GM06990 (cell line): ENCODE results near the gene ANKS1A.

Experiments used
- DNase-seq: peaks from one replicate; pipeline ENCODE4 v3.0.0-alpha.2; 2011; ENCODE audit not compliant: insufficient read length; ENCODE audit errors: extremely low read depth
- H3K27me3 ChIP-seq: replicated peaks from 2 replicates; pipeline ENCODE4 v1.6.0; 2011; ENCODE audit warnings: low read length; ENCODE audit not compliant: control insufficient read depth, insufficient read depth
- H3K36me3 ChIP-seq: 2 replicates; pipeline ENCODE4 v1.5.1; 2011; ENCODE audit warnings: low read length; ENCODE audit not compliant: control insufficient read depth, insufficient read depth
- H3K4me3 ChIP-seq: replicated peaks from 2 replicates; pipeline ENCODE4 v1.5.1; 2011; ENCODE audit warnings: low read depth, mild to moderate bottlenecking, control low read depth, low read length
- TF ChIP-seq, protein P1 (sequence below): IDR thresholded peaks from 2 replicates; pipeline ENCODE4 v1.5.1; 2011; ENCODE audit warnings: low read length, control low read depth, mild to moderate bottlenecking, inconsistent platforms; ENCODE audit not compliant: insufficient read depth, poor library complexity, severe bottlenecking

Gene ANKS1A

DNA sequence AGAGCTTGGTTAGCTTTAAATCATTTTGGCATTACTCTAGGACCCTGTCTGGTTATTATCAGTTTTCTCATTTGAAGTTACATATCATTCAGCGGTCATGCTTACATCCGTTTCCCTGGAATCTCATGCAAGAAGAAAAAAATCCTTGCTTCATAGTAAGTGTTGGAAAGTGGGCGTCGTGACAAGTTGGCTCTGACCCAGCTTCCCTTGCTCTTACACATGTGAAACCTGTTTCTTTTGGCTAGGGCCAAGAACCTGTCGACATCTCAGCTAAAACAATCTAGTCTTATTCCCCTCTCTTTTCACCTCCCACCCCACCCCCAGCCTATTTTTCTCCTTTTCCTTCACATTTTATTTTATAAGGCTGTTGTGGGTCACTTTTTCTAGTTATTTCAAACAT is 45.5 kb downstream of the ANKS1A start:
- no peaks in the 10 kb centered on the region for H3K27me3 ChIP-seq
- DNase-seq = no peak
- H3K36me3 ChIP-seq = no peaks in the 10 kb centered on the region
- H3K4me3 ChIP-seq = no peak overlapping the region
- TF ChIP-seq, protein P1, sequence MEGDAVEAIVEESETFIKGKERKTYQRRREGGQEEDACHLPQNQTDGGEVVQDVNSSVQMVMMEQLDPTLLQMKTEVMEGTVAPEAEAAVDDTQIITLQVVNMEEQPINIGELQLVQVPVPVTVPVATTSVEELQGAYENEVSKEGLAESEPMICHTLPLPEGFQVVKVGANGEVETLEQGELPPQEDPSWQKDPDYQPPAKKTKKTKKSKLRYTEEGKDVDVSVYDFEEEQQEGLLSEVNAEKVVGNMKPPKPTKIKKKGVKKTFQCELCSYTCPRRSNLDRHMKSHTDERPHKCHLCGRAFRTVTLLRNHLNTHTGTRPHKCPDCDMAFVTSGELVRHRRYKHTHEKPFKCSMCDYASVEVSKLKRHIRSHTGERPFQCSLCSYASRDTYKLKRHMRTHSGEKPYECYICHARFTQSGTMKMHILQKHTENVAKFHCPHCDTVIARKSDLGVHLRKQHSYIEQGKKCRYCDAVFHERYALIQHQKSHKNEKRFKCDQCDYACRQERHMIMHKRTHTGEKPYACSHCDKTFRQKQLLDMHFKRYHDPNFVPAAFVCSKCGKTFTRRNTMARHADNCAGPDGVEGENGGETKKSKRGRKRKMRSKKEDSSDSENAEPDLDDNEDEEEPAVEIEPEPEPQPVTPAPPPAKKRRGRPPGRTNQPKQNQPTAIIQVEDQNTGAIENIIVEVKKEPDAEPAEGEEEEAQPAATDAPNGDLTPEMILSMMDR = no peak

DNA sequence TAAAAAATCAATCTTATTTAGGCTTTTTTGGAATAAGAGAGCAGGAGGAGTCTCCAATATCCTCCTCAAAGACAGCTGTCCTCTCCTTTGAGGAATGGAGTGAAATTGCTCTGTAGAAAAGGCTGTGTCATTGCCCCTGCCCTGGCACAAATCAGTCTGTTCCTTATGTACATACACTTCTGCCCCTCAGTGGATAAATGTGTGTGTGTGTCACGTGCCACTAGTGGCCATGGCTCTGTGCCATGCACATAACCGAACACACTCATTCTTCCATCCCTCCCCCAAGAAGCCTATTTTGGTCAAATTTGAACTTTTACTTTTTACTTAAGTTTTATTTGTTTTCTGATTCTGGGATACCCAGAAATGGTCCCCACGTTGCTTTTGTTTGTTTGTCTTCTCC is 49.2 kb downstream of the ANKS1A start:
- no peak for DNase-seq
- Histone ChIP-seq H3K27me3 (no peaks in the 10 kb centered on the region), H3K4me3 (no peak overlapping the region), H3K36me3 (no peaks in the 10 kb centered on the region)
- TF ChIP-seq, protein P1 = no peak

DNA sequence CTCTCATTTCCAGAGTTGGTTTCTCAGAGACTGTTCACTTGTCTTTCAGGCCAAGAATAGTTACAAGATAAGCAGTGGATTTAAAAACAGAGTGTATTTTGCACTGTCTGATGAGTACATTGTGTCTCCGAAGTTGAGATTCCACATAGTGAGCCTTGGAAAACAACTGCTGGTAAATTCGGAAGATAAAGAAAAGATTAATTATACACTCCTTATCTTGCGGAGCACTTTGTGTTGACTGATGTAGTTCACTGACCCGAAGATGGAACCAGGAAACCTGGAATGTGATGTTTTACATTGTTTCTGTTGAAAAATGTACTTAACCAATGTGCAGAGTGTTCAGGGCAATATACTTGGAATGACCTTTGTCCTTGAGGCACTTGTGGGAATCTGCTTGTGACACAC is 51.0 kb downstream of the ANKS1A start:
- Histone ChIP-seq H3K27me3 (no peaks in the 10 kb centered on the region), H3K4me3 (no peak overlapping the region), H3K36me3 (no peaks in the 10 kb centered on the region)
- DNase-seq = no peak
- TF ChIP-seq, protein P1 = no peak

DNA sequence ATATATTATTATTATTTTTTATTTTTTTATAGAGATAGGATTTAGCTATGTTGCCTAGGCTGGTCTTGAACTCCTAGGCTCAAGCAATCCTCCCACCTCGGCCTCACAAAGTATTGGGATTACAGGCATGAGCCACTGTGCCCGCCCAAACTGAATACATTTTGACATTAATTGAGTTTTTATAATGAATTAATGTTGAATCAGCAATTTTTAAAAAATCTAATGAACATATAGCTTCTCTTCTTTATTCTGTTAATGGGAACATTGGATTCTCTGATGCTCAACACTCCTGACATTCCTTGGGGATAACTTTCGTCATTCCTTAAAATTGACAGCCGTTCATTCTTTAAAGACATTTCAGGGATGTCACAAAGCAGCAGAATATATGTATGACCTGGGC is 52.4 kb downstream of the ANKS1A start:
- Histone ChIP-seq H3K4me3 (no peak overlapping the region), H3K27me3 (no peaks in the 10 kb centered on the region), H3K36me3 (no peaks in the 10 kb centered on the region)
- no peak for DNase-seq
- TF ChIP-seq, protein P1 = no peak

DNA sequence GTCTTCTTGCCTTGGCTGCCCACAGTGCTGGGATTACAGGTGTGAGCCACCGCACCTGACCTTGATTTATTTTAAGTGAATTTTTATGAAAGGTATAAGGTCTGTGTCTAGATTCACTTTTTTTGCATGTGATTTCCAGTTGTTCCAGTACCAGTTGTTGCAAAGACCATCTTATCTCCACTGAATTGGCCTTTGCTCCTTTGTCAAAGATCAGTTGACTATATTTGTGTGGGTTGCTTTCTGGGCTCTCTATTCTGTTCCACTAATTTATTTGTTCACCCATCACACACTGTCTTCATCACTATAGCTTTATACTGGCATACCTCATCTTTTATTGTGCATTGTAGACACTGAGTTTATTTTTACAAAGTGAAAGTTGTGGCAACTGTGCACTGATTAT is 56.3 kb downstream of the ANKS1A start:
- no peaks in the 10 kb centered on the region for H3K36me3 ChIP-seq
- no peak for DNase-seq
- H3K27me3 ChIP-seq = no peaks in the 10 kb centered on the region
- TF ChIP-seq, protein P1 = no peak
- no peak overlapping the region for H3K4me3 ChIP-seq

DNA sequence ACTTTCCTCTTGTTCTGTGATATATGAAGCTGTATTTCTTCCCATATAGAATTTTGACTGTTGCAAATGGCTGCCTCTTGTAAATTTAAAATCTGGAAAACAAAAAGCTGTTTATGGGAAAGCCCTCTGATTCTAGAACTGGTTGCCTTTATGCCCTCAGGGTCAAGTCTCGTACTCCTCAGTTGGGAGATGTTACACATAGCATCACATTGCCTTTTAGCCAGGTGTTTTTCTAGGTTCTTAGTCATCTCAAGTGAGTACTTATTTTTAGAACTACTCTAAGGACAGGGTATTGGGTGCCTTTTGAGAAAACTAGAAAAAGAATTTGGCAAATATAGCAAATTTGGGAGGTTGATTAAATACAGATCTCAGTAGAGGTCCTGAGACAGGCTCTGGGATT is 58.5 kb downstream of the ANKS1A start:
- H3K4me3 ChIP-seq = no peak overlapping the region
- no peaks in the 10 kb centered on the region for H3K27me3 ChIP-seq
- TF ChIP-seq, protein P1 = no peak
- H3K36me3 ChIP-seq = no peaks in the 10 kb centered on the region
- DNase-seq = no peak
